Activated CD8-positive, alpha-beta memory T cell treated with anti-CD3 and anti-CD28 coated beads, Interleukin-2, amount 50 U/mL, for 24 hours (primary cell): ENCODE results near the gene RAVER1.
A peak's percentile ranks its signal among the peaks of the same experiment; 100 is the strongest.
"Not testable (repeated sequence)": the region's sequence is repeated elsewhere in the genome, so short reads cannot be mapped to it uniquely, and the experiment has no call there.

Experiments
- DNase-seq: peaks from one replicate; pipeline ENCODE4 v3.0.0-alpha.2; 2020; ENCODE audit errors: extremely low read depth

Gene RAVER1

GRCh38 chr19:10343495-10343894 is 10.2 kb upstream of the RAVER1 start:
- DNase-seq = no peak

GRCh38 chr19:10339977-10340376 is 6.6 kb upstream of the RAVER1 start:
- no peak for DNase-seq

- peak; percentile 40 for DNase-seq
These were observed 6.1 kb upstream of the RAVER1 start, which contains the start of gene ICAM3 for GRCh38 chr19:10339380-10339960. Gene ICAM3, minus strand, starts transcription at chr19:10339624. Its CDS starts 10 bp downstream, at chr19:10339614.

- no peak for DNase-seq
These were observed 5.6 kb upstream of the RAVER1 start for GRCh38 chr19:10338940-10339339.

- not testable (repeated sequence) for DNase-seq
These were observed 3.4 kb upstream of the RAVER1 start for GRCh38 chr19:10336725-10337124.

- no peak for DNase-seq
These were observed 2.1 kb upstream of the RAVER1 start for GRCh38 chr19:10335352-10335985.

- DNase-seq = no peak
These were observed 1.4 kb upstream of the RAVER1 start for GRCh38 chr19:10334588-10335351.

- DNase-seq = no peak
These were observed 644 bp upstream of the RAVER1 start for GRCh38 chr19:10333758-10334587.

- DNase-seq = no peak
These were observed 968 bp downstream of the RAVER1 start for GRCh38 chr19:10332158-10332964.

- DNase-seq = no peak
These were observed 3.8 kb downstream of the RAVER1 start for GRCh38 chr19:10329555-10329954.

- DNase-seq = no peak
These were observed 4.5 kb downstream of the RAVER1 start for GRCh38 chr19:10328558-10329429.

- DNase-seq = no peak
These were observed 5.5 kb downstream of the RAVER1 start for GRCh38 chr19:10327793-10328192.

- DNase-seq = no peak
These were observed 7.6 kb downstream of the RAVER1 start for GRCh38 chr19:10325732-10326131.

- no peak for DNase-seq
These were observed 11.2 kb downstream of the RAVER1 start for GRCh38 chr19:10321874-10322835.

GRCh38 chr19:10321417-10321797 is 11.9 kb downstream of the RAVER1 start:
- DNase-seq = no peak

GRCh38 chr19:10320602-10321416 is 12.5 kb downstream of the RAVER1 start:
- DNase-seq = no peak

GRCh38 chr19:10318807-10319682 is 14.3 kb downstream of the RAVER1 start:
- DNase-seq = no peak
